ENCODE measurements around the gene ACVR1B.

ACVR1B gene

GRCh38 chr12:51941011-51941581, 10.4 kb upstream of the ACVR1B start:
- Histone ChIP-seq H3K9me2 (replicated peaks; ENCODE audit: insufficient read depth, low read length) (no peaks in the 10 kb centered on the region), H3K36me3 (replicated peaks; ENCODE audit: insufficient read depth, low read length) (no peaks in the 10 kb centered on the region), H3K79me2 (ENCODE audit: low read length) (no peaks in the 10 kb centered on the region), H2AFZ (ENCODE audit: low read length) (no peak overlapping the region), H3K27me3 (replicated peaks; ENCODE audit: insufficient read depth, low read length) (peaks cover 15% of the 10 kb centered on the region), H3F3A (ENCODE audit: insufficient read depth, low read length) (no peaks in the 10 kb centered on the region), H3K9ac (ENCODE audit: low read length) (no peak overlapping the region), H3K4me2 (ENCODE audit: low read depth, low read length) (no peak overlapping the region), H3K27ac (ENCODE audit: low read length) (no peak overlapping the region), H3K4me1 (ENCODE audit: low read length) (no peaks in the 10 kb centered on the region), H3K9me3 (replicated peaks; ENCODE audit: insufficient read depth, low read length) (no peaks in the 10 kb centered on the region), H3K4me3 (ENCODE audit: low read length) (no peak overlapping the region), H4K20me1 (ENCODE audit: insufficient read depth, low read length) (no peaks in the 10 kb centered on the region)
- DNase-seq: no peak
- no peak for TF ChIP-seq CTCF (IDR thresholded peaks at IDR 0.05; ENCODE audit: low read length)
- TF ChIP-seq EZH2 (optimal IDR thresholded peaks at IDR 0.05; ENCODE audit: low read depth, low read length): no peak

- no peak for TF ChIP-seq EZH2phosphoT487 (IDR thresholded peaks at IDR 0.05; ENCODE audit: low read length)
- TF ChIP-seq CTCF (IDR thresholded peaks at IDR 0.05; ENCODE audit: low read length): no peak
- no peak for TF ChIP-seq EZH2 (optimal IDR thresholded peaks at IDR 0.05; ENCODE audit: low read depth, low read length)
- H4K20me1 ChIP-seq (ENCODE audit: insufficient read depth, low read length): no peaks in the 10 kb centered on the region
Observed at GRCh38 chr12:51941604-51942003, 9.9 kb upstream of the ACVR1B start.

GRCh38 chr12:51942056-51942455, 9.4 kb upstream of the ACVR1B start:
- H3K27me3 ChIP-seq (replicated peaks; ENCODE audit: insufficient read depth, low read length): peaks cover 15% of the 10 kb centered on the region
- no peak overlapping the region for H3K4me2 ChIP-seq (ENCODE audit: low read depth, low read length)
- H4K20me1 ChIP-seq (ENCODE audit: insufficient read depth, low read length): no peaks in the 10 kb centered on the region
- no peaks in the 10 kb centered on the region for H3K9me2 ChIP-seq (replicated peaks; ENCODE audit: insufficient read depth, low read length)
- no peak overlapping the region for H2AFZ ChIP-seq (ENCODE audit: low read length)
- H3K9ac ChIP-seq (ENCODE audit: low read length): no peak overlapping the region
- H3K36me3 ChIP-seq (replicated peaks; ENCODE audit: insufficient read depth, low read length): no peaks in the 10 kb centered on the region
- no peaks in the 10 kb centered on the region for H3K79me2 ChIP-seq (ENCODE audit: low read length)
- no peaks in the 10 kb centered on the region for H3F3A ChIP-seq (ENCODE audit: insufficient read depth, low read length)
- no peaks in the 10 kb centered on the region for H3K4me1 ChIP-seq (ENCODE audit: low read length)
- DNase-seq: no peak
- TF ChIP-seq CTCF (IDR thresholded peaks at IDR 0.05; ENCODE audit: low read length): no peak
- no peak overlapping the region for H3K4me3 ChIP-seq (ENCODE audit: low read length)
- no peak overlapping the region for H3K27ac ChIP-seq (ENCODE audit: low read length)
- no peaks in the 10 kb centered on the region for H3K9me3 ChIP-seq (replicated peaks; ENCODE audit: insufficient read depth, low read length)

More at GRCh38 chr12:51941604-51942003, 9.9 kb upstream of the ACVR1B start:
- no peak overlapping the region for H3K27ac ChIP-seq (ENCODE audit: low read length)
- H3K27me3 ChIP-seq (replicated peaks; ENCODE audit: insufficient read depth, low read length): peaks cover 15% of the 10 kb centered on the region
- H3K4me1 ChIP-seq (ENCODE audit: low read length): no peaks in the 10 kb centered on the region
- H3K9ac ChIP-seq (ENCODE audit: low read length): no peak overlapping the region
- no peak overlapping the region for H2AFZ ChIP-seq (ENCODE audit: low read length)
- H3F3A ChIP-seq (ENCODE audit: insufficient read depth, low read length): no peaks in the 10 kb centered on the region
- no peaks in the 10 kb centered on the region for H3K9me3 ChIP-seq (replicated peaks; ENCODE audit: insufficient read depth, low read length)
- H3K79me2 ChIP-seq (ENCODE audit: low read length): no peaks in the 10 kb centered on the region
- H3K36me3 ChIP-seq (replicated peaks; ENCODE audit: insufficient read depth, low read length): no peaks in the 10 kb centered on the region
- H3K4me2 ChIP-seq (ENCODE audit: low read depth, low read length): no peak overlapping the region
- H3K4me3 ChIP-seq (ENCODE audit: low read length): no peak overlapping the region
- no peaks in the 10 kb centered on the region for H3K9me2 ChIP-seq (replicated peaks; ENCODE audit: insufficient read depth, low read length)
- no peak for DNase-seq

Data from MM.1S (cell line).